HEK293T (cell line): ENCODE results near the gene PSMB11.

Experiments used
- BHLHE40 ChIP-seq: fragments of 450-650 bp; IDR thresholded peaks from 2 replicates; pipeline ENCODE4 v1.6.1; 2016; ENCODE audit warnings: mild to moderate bottlenecking, moderate library complexity, borderline replicate concordance
- CTBP1 ChIP-seq: fragments of 450-650 bp; IDR thresholded peaks from 2 replicates; pipeline ENCODE4 v1.6.1; 2016; ENCODE audit warnings: borderline replicate concordance
- ELF4 ChIP-seq: fragments of 450-650 bp; IDR thresholded peaks from 2 replicates; pipeline ENCODE4 v1.6.1; 2017; ENCODE audit warnings: antibody characterized with exemption
- FOXA1 ChIP-seq: fragments of 450-650 bp; IDR thresholded peaks from 2 replicates; pipeline ENCODE4 v1.6.1; 2016; ENCODE audit warnings: mild to moderate bottlenecking
- FOXK2 ChIP-seq: fragments of 450-650 bp; IDR thresholded peaks from 2 replicates; pipeline ENCODE4 v1.6.1; 2016; ENCODE audit warnings: mild to moderate bottlenecking
- FOXM1 ChIP-seq: fragments of 450-650 bp; IDR thresholded peaks from 2 replicates; pipeline ENCODE4 v1.6.1; 2017; ENCODE audit warnings: mild to moderate bottlenecking, borderline replicate concordance
- HDGF ChIP-seq: fragments of 450-650 bp; IDR thresholded peaks from 2 replicates; pipeline ENCODE4 v1.6.1; 2017; ENCODE audit warnings: antibody characterized with exemption, borderline replicate concordance
- L3MBTL2 ChIP-seq: fragments of 450-650 bp; conservative IDR thresholded peaks from 2 replicates; pipeline ENCODE4 v1.6.1; 2016; ENCODE audit warnings: mild to moderate bottlenecking
- SP1 ChIP-seq: fragments of 450-650 bp; IDR thresholded peaks from 2 replicates; pipeline ENCODE4 v1.6.1; 2017
- SUZ12 ChIP-seq: fragments of 450-650 bp; IDR thresholded peaks from 2 replicates; pipeline ENCODE4 v1.6.1; 2016; ENCODE audit warnings: mild to moderate bottlenecking
- TARDBP ChIP-seq: fragments of 450-650 bp; IDR thresholded peaks from 2 replicates; pipeline ENCODE4 v1.6.1; 2016
- ZNF384 ChIP-seq: fragments of 450-650 bp; IDR thresholded peaks from 2 replicates; pipeline ENCODE4 v1.6.1; 2016
- TF ChIP-seq, protein P1 (sequence below): fragments of 450-650 bp; IDR thresholded peaks from 2 replicates; pipeline ENCODE4 v1.6.1; 2016

DNA sequence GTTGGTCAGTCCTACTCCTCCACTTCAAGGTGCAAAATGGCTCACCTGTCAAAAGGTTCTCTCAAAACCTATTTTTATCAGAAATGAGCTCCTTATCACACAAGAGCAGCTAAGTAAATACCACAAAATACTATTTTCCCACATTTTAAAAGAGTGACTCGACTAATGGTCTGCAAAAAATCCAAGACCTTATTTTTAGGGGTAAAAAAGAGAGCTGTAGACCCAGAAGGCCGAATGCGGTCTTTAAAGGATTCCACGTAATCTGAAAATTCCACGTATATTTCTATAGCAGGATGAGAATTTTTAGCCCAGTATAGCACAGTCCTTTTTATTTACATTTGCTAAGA lies 35.9 kb upstream of the PSMB11 start:
- no peak for TF ChIP-seq TARDBP
- TF ChIP-seq FOXA1 = no peak
- no peak for TF ChIP-seq BHLHE40
- no peak for TF ChIP-seq ZNF384
- no peak for TF ChIP-seq CTBP1
- TF ChIP-seq FOXM1 = no peak
- no peak for TF ChIP-seq SUZ12
- no peak for TF ChIP-seq SP1
- no peak for TF ChIP-seq FOXK2
- no peak for TF ChIP-seq ELF4
- no peak for TF ChIP-seq L3MBTL2
- TF ChIP-seq, protein P1, sequence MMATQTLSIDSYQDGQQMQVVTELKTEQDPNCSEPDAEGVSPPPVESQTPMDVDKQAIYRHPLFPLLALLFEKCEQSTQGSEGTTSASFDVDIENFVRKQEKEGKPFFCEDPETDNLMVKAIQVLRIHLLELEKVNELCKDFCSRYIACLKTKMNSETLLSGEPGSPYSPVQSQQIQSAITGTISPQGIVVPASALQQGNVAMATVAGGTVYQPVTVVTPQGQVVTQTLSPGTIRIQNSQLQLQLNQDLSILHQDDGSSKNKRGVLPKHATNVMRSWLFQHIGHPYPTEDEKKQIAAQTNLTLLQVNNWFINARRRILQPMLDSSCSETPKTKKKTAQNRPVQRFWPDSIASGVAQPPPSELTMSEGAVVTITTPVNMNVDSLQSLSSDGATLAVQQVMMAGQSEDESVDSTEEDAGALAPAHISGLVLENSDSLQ = no peak
- TF ChIP-seq HDGF = no peak
